ENCODE measurements around the gene LRRC47. TPM values are rescaled to one million over a fixed set of nuclear protein-coding genes. Genes with fewer than 3 reads are reported as not detected.

Gene LRRC47
- total and polyA plus RNA-seq, 4 experiments from 2014 or later, result 19.0 to 58.0 (median 47.1) TPM

GRCh38 chr1:3730543-3731247 is 65.6 kb downstream of the LRRC47 start:
- intact Hi-C loops (cut with micrococcal nuclease), result no loop called here
- H3K36me3 Mint-ChIP-seq, result peaks cover 0 to under 1% of the 10 kb centered on the region in 2 donors
- H3K36me3 ChIP-seq (ENCODE audit: insufficient read depth, low read length), result no peaks in the 10 kb centered on the region
- no peaks in the 10 kb centered on the region for H3K4me1 Mint-ChIP-seq
- POLR2A ChIA-PET (ENCODE audit: partially characterized antibody), result no interaction called here
- no peak overlapping the region for H3K27ac Mint-ChIP-seq
- no peak overlapping the region for H3K4me3 Mint-ChIP-seq
- no peak overlapping the region for H3K4me3 ChIP-seq (ENCODE audit: low read length in 2 of 2)
- H3K4me1 ChIP-seq (ENCODE audit: insufficient read depth, low read length), result no peaks in the 10 kb centered on the region
- CTCF ChIA-PET (ENCODE audit: partially characterized antibody), result no interaction called here
- no peak overlapping the region for H3K27ac ChIP-seq (ENCODE audit: low read depth, low read length)
- H3K27me3 ChIP-seq (ENCODE audit: insufficient read depth, low read length), result no peaks in the 10 kb centered on the region
- H3K9me3 ChIP-seq (ENCODE audit: control insufficient read depth in 1 of 2, low read length in 2 of 2), result no peaks in the 10 kb centered on the region
- no peaks in the 10 kb centered on the region for H3K9me3 Mint-ChIP-seq
- DNase-seq, result no peak
- peaks cover 1 to 6% of the 10 kb centered on the region in 2 donors for H3K27me3 Mint-ChIP-seq

GRCh38 chr1:3729594-3730542 is 66.4 kb downstream of the LRRC47 start:
- no peaks in the 10 kb centered on the region for H3K27me3 ChIP-seq (ENCODE audit: insufficient read depth, low read length)
- no peak overlapping the region for H3K27ac ChIP-seq (ENCODE audit: low read depth, low read length)
- no peak for DNase-seq
- POLR2A ChIA-PET (ENCODE audit: partially characterized antibody), result no interaction called here
- Mint-ChIP-seq H3K27ac (no peak overlapping the region), H3K9me3 (no peaks in the 10 kb centered on the region), H3K36me3 (no peaks in the 10 kb centered on the region), H3K4me3 (no peak overlapping the region), H3K27me3 (peaks cover 1 to 6% of the 10 kb centered on the region in 2 donors), H3K4me1 (no peaks in the 10 kb centered on the region)
- H3K36me3 ChIP-seq (ENCODE audit: insufficient read depth, low read length), result no peaks in the 10 kb centered on the region
- CTCF ChIA-PET (ENCODE audit: partially characterized antibody), result no interaction called here
- no peaks in the 10 kb centered on the region for H3K4me1 ChIP-seq (ENCODE audit: insufficient read depth, low read length)
- no peaks in the 10 kb centered on the region for H3K9me3 ChIP-seq (ENCODE audit: control insufficient read depth in 1 of 2, low read length in 2 of 2)
- intact Hi-C loops (cut with micrococcal nuclease), result no loop called here
- H3K4me3 ChIP-seq (ENCODE audit: low read length in 2 of 2), result no peak overlapping the region

Other genes with a start within 250 kb of the LRRC47 start
- 100 to 1,000 TPM; 167 to 168 TPM for gene MEGF6, start 185.0 kb downstream of the LRRC47 start, total RNA-seq
- 1 to 10 TPM; 2.4 to 7.1 TPM for gene MEGF6, start 185.0 kb downstream of the LRRC47 start, polyA plus RNA-seq
- gene TPRG1L, start 171.5 kb downstream of the LRRC47 start, total RNA-seq, result 10 to 100 TPM; 57.9 to 59.5 TPM
- gene TPRG1L, start 171.5 kb downstream of the LRRC47 start, polyA plus RNA-seq, result 10 to 100 TPM; 41.4 to 46.4 TPM
- gene WRAP73, start 146.4 kb downstream of the LRRC47 start, total RNA-seq, result 10 to 100 TPM; 39.0 to 40.7 TPM
- 10 to 100 TPM; 24.4 to 30.1 TPM for gene WRAP73, start 146.4 kb downstream of the LRRC47 start, polyA plus RNA-seq
- gene TP73, start 144.0 kb downstream of the LRRC47 start, total RNA-seq, result under 1 TPM in 1 of 2 experiments, not detected in 1; 0.17 TPM
- gene TP73, start 144.0 kb downstream of the LRRC47 start, polyA plus RNA-seq, result under 1 TPM in 1 of 2 donors, not detected in 1; 0.15 TPM
- not detected for gene CCDC27, start 44.0 kb downstream of the LRRC47 start, total RNA-seq
- not detected for gene CCDC27, start 44.0 kb downstream of the LRRC47 start, polyA plus RNA-seq
- gene SMIM1, start 23.7 kb downstream of the LRRC47 start, total RNA-seq, result 1 to 10 TPM; 3.1 to 4.7 TPM
- 1 to 10 TPM in 1 of 2 donors, under 1 TPM in 1; 0.52 to 1.5 TPM for gene SMIM1, start 23.7 kb downstream of the LRRC47 start, polyA plus RNA-seq
- 10 to 100 TPM; 64.0 to 64.4 TPM for gene CEP104, start 60.7 kb upstream of the LRRC47 start, total RNA-seq
- gene CEP104, start 60.7 kb upstream of the LRRC47 start, polyA plus RNA-seq, result 10 to 100 TPM; 10.3 to 30.7 TPM
- gene DFFB, start 61.0 kb upstream of the LRRC47 start, total RNA-seq, result 10 to 100 TPM; 23.2 to 26.1 TPM
- 10 to 100 TPM in 1 of 2 donors, 1 to 10 TPM in 1; 8.2 to 13.0 TPM for gene DFFB, start 61.0 kb upstream of the LRRC47 start, polyA plus RNA-seq
- gene C1orf174, start 103.8 kb upstream of the LRRC47 start, total RNA-seq, result 10 to 100 TPM; 34.6 to 36.0 TPM
- 10 to 100 TPM; 21.8 to 33.9 TPM for gene C1orf174, start 103.8 kb upstream of the LRRC47 start, polyA plus RNA-seq

All from CD4-positive, alpha-beta memory T cell (primary cell).